ENCODE data around the gene KLHDC10.

KLHDC10 gene

GRCh38 chr7:130154131-130154500 lies 83.8 kb downstream of the KLHDC10 start:
- Histone ChIP-seq H3K36me3 (ENCODE audit: control insufficient read depth, low read length) (no peaks in the 10 kb centered on the region), H3K27me3 (ENCODE audit: control insufficient read depth, low read length) (peaks cover 3% of the 10 kb centered on the region), H3K4me1 (ENCODE audit: control insufficient read depth, low read length) (peaks cover 33% of the 10 kb centered on the region), H3K9me2 (replicated peaks; ENCODE audit: control insufficient read depth, low read length) (no peaks in the 10 kb centered on the region), H3F3A (ENCODE audit: control insufficient read depth, insufficient read depth) (peaks cover 14% of the 10 kb centered on the region), H3K4me2 (ENCODE audit: low read length) (no peak overlapping the region), H3K4me3 (ENCODE audit: low read length) (no peak overlapping the region), H3K79me2 (ENCODE audit: control insufficient read depth, low read length) (no peaks in the 10 kb centered on the region), H3K9me3 (ENCODE audit: control insufficient read depth, insufficient read depth, low read length) (peaks cover 3% of the 10 kb centered on the region; the same call in 1 of the 2 replicates), H3K27ac (ENCODE audit: low read depth, low read length) (no peak overlapping the region), H4K20me1 (ENCODE audit: control insufficient read depth, insufficient read depth, low read depth, low read length) (no peaks in the 10 kb centered on the region)
- no peak for TF ChIP-seq EZH2phosphoT487 (IDR thresholded peaks at IDR 0.05; ENCODE audit: borderline replicate concordance, low read length)
- TF ChIP-seq, protein P1, sequence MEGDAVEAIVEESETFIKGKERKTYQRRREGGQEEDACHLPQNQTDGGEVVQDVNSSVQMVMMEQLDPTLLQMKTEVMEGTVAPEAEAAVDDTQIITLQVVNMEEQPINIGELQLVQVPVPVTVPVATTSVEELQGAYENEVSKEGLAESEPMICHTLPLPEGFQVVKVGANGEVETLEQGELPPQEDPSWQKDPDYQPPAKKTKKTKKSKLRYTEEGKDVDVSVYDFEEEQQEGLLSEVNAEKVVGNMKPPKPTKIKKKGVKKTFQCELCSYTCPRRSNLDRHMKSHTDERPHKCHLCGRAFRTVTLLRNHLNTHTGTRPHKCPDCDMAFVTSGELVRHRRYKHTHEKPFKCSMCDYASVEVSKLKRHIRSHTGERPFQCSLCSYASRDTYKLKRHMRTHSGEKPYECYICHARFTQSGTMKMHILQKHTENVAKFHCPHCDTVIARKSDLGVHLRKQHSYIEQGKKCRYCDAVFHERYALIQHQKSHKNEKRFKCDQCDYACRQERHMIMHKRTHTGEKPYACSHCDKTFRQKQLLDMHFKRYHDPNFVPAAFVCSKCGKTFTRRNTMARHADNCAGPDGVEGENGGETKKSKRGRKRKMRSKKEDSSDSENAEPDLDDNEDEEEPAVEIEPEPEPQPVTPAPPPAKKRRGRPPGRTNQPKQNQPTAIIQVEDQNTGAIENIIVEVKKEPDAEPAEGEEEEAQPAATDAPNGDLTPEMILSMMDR (IDR thresholded peaks at IDR 0.05; ENCODE audit: low read depth, low read length, poor library complexity, severe bottlenecking) = no peak

GRCh38 chr7:130154501-130155317 lies 84.4 kb downstream of the KLHDC10 start:
- Histone ChIP-seq H3K79me2 (ENCODE audit: control insufficient read depth, low read length) (no peaks in the 10 kb centered on the region), H3K4me2 (ENCODE audit: low read length) (no peak overlapping the region), H3K27ac (ENCODE audit: low read depth, low read length) (no peak overlapping the region), H3K9me2 (replicated peaks; ENCODE audit: control insufficient read depth, low read length) (no peaks in the 10 kb centered on the region), H3K27me3 (ENCODE audit: control insufficient read depth, low read length) (no peaks in the 10 kb centered on the region), H3K4me1 (ENCODE audit: control insufficient read depth, low read length) (peaks cover 27% of the 10 kb centered on the region), H3K9me3 (ENCODE audit: control insufficient read depth, insufficient read depth, low read length) (peaks cover 3% of the 10 kb centered on the region; the same call in 1 of the 2 replicates), H3K36me3 (ENCODE audit: control insufficient read depth, low read length) (peaks cover 5% of the 10 kb centered on the region), H3K4me3 (ENCODE audit: low read length) (no peak overlapping the region), H4K20me1 (ENCODE audit: control insufficient read depth, insufficient read depth, low read depth, low read length) (no peaks in the 10 kb centered on the region), H3F3A (ENCODE audit: control insufficient read depth, insufficient read depth) (peaks cover 11% of the 10 kb centered on the region)
- no peak for TF ChIP-seq EZH2phosphoT487 (IDR thresholded peaks at IDR 0.05; ENCODE audit: borderline replicate concordance, low read length)
- TF ChIP-seq, protein P1 (IDR thresholded peaks at IDR 0.05; ENCODE audit: low read depth, low read length, poor library complexity, severe bottlenecking) = peak; percentile 87

DNA sequence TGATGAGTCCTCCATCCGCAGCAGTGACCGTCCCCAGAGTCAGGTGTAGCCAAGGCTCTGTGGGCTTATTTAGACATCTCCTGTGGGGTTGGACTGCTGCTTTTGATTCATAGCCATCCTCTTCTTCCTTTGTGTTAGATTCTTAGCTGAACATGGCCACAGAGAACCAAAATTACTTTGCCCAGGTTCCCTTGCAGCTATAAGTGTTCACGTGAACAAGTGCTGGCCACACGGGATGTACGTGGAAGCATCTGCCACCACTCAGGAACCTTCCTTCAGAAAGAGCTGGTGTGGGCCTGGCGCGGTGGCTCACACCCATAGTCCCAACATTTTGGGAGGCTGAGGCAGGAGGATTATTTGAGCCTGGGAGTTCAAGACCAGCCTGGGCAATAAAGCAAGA lies 85.8 kb downstream of the KLHDC10 start:
- H3K36me3 ChIP-seq (ENCODE audit: control insufficient read depth, low read length) = peaks cover 18% of the 10 kb centered on the region
- H3K4me1 ChIP-seq (ENCODE audit: control insufficient read depth, low read length) = peaks cover 13% of the 10 kb centered on the region
- H4K20me1 ChIP-seq (ENCODE audit: control insufficient read depth, insufficient read depth, low read depth, low read length) = no peaks in the 10 kb centered on the region
- H3K4me2 ChIP-seq (ENCODE audit: low read length) = no peak overlapping the region
- peaks cover 3% of the 10 kb centered on the region; the same call in 1 of the 2 replicates for H3K9me3 ChIP-seq (ENCODE audit: control insufficient read depth, insufficient read depth, low read length)
- H3K9me2 ChIP-seq (replicated peaks; ENCODE audit: control insufficient read depth, low read length) = no peaks in the 10 kb centered on the region
- peaks cover 5% of the 10 kb centered on the region; the same call in 1 of the 2 replicates for H3F3A ChIP-seq (ENCODE audit: control insufficient read depth, insufficient read depth)
- TF ChIP-seq, protein P1 (IDR thresholded peaks at IDR 0.05; ENCODE audit: low read depth, low read length, poor library complexity, severe bottlenecking) = no peak
- no peak overlapping the region for H3K4me3 ChIP-seq (ENCODE audit: low read length)
- H3K27ac ChIP-seq (ENCODE audit: low read depth, low read length) = no peak overlapping the region
- no peaks in the 10 kb centered on the region for H3K27me3 ChIP-seq (ENCODE audit: control insufficient read depth, low read length)
- H3K79me2 ChIP-seq (ENCODE audit: control insufficient read depth, low read length) = no peaks in the 10 kb centered on the region
